Pancreas (tissue), 10 donors: ENCODE data around the gene COX7A1. TPM values are rescaled to one million over a fixed set of nuclear protein-coding genes. Genes with fewer than 3 reads are reported as not detected.

ENCODE experiments used
- ATAC-seq, 4 donors: fragments of 200-7000 bp; cut with Tn5 transposase; one replicate each; pipeline versions ENCODE4 v1.8.0 to v1.9.1; 2020; ENCODE audit warnings: mild to moderate bottlenecking in 4 of 4, moderate library complexity in 4 of 4
- DNase-seq, 6 donors: peaks; one replicate each; pipeline ENCODE4 v3.0.0-alpha.2; 2020
- FAIRE-seq: peaks from 2 replicates; lab custom pipeline; 2012; peaks lifted over from hg19 to GRCh38; lab: Jason Lieb, UNC
- H3K27ac ChIP-seq, 4 donors: fragments of 200-600 bp; sonication (generic); 1 replicate in 3 of 4; 2 replicates in 1 of 4; pipeline versions ENCODE4 v1.5.0 to v1.8.0; 2020
- H3K27me3 ChIP-seq, 4 donors: fragments of 200-600 bp; one replicate each; pipeline ENCODE4 v1.8.0; 2021
- H3K36me3 ChIP-seq, 3 donors: fragments of 200-600 bp; sonication (generic) in 1 of 3; one replicate each; pipeline versions ENCODE4 v1.5.0 to v1.8.0; 2020 to 2021
- H3K4me1 ChIP-seq, 3 donors: fragments of 200-600 bp; one replicate each; pipeline ENCODE4 v1.8.0; 2021
- H3K4me3 ChIP-seq, 4 donors: fragments of 200-600 bp; sonication (generic) in 2 of 4; one replicate each; pipeline versions ENCODE4 v1.5.0 to v1.8.0; 2020 to 2021
- H3K9me3 ChIP-seq, 4 donors: fragments of 200-600 bp; one replicate each; pipeline ENCODE4 v1.8.0; 2021
- WGBS, 2 donors: extraction: QIAGEN DNeasy Blood & Tissue Kit; methylation state at CpG; one replicate each; pipeline ENCODE4 v1.1.7; 2013; 5-methylcytosine and 5-hydroxymethylcytosine counted together
- intact Hi-C, 3 donors: fragments of 100-400 bp; cut with DNase I; formaldehyde crosslinking; loops; one replicate each; pipeline versions ENCODE4 v1.11.1 to v1.14.2; 2022
- polyA plus RNA-seq, 2 donors: library from polyadenylated mRNA; stranded (reverse); fragments of 200-250 nt; gene quantifications; one replicate each; pipeline ENCODE4 v1.2.3, GENCODE V29; 2013
- total RNA-seq, 6 donors: library from RNA; stranded (reverse); fragmentation: NEBNext Ultra II Directional in 4 of 6; extraction: Animal tissue kit (Norgen Biotek cat#: 25700) in 4 of 6; gene quantifications; one replicate each; pipeline versions ENCODE4 v1.2.1 to v1.2.4, GENCODE V29; 2021 to 2023
- TF ChIP-seq, protein P1 (sequence below), 4 donors: fragments of 200-600 bp; sonication (generic) in 3 of 4; IDR thresholded peaks; one replicate each; pipeline versions ENCODE4 v1.5.0 to v1.8.0; 2021; ENCODE audit warnings: antibody characterized with exemption in 4 of 4
- donor health status: healthy with polysubstance abuse.
- donor health status: DM: no; HTN: no; CAD: no; lungs with moderate emphysema.
- donor health status: DM: no; HTN: no; CAD: no.
- donor health status: control.
- donor health status: control.
- donor health status: Bipolar disorder and iron deficiency.
- donor health status: DM: yes; HTN: yes; CAD: no.
- donor health status: DM: no; HTN: no; CAD: no.
- donor health status: DM: no; HTN: no; CAD: no.
- donor health status: DM: yes; HTN: yes; CAD: no.

Gene COX7A1
- total and polyA plus RNA-seq, 8 donors = 4.1 to 31.0 (median 15.1) TPM

DNA sequence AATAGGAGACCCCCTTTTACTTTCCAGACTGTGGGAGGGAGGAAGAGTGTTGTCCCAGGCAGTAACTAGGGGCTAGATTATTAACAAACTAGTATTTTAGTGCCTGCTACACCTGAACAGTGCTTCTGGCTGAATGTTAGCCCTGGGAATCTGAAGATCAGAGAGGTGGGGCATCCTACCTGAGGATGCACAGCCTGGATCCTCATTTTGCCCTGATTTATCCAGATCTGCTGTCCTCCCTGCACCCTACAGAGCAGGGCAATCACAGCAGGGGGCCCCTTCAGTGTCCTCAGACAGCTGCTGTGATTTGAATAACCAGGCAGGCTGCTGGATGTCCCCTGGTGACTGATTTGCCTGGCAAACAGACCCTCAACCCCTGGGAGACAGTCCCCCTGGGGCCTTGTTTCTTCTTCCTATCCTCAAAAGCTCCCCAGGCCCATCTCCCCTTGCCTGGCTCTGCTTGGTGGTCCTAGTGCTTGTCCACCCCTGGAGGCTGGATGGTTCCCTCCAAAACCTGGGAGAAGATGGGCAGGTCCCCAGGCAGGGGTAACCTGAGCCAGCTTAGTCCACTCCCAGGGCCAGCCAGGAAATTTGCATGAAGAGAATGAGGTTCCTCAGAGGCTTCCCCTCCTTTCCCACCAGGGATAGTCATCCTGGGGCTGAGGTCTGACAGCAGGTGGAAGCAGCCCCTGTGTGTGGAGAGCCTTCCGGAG lies 41.6 kb downstream of the COX7A1 start, which contains the start of gene OVOL3:
OVOL3 (plus strand) TSS at position 657 of the 713 bp plus-strand sequence. CDS start 60 bp downstream, outside the sequence.
- no peaks in the 10 kb centered on the region for H3K27me3 ChIP-seq
- 53 to 100% methylated on average over 1 of the region's 1 CpG for WGBS, 2 donors
- FAIRE-seq (no peak), DNase-seq (no peak), ATAC-seq (no peak)
- H3K9me3 ChIP-seq = no peaks in the 10 kb centered on the region
- no peak within 1 kb of the TSS for H3K27ac ChIP-seq
- no peak within 1 kb of the TSS for H3K4me3 ChIP-seq
- intact Hi-C loops = no loop called here
- TF ChIP-seq, protein P1, sequence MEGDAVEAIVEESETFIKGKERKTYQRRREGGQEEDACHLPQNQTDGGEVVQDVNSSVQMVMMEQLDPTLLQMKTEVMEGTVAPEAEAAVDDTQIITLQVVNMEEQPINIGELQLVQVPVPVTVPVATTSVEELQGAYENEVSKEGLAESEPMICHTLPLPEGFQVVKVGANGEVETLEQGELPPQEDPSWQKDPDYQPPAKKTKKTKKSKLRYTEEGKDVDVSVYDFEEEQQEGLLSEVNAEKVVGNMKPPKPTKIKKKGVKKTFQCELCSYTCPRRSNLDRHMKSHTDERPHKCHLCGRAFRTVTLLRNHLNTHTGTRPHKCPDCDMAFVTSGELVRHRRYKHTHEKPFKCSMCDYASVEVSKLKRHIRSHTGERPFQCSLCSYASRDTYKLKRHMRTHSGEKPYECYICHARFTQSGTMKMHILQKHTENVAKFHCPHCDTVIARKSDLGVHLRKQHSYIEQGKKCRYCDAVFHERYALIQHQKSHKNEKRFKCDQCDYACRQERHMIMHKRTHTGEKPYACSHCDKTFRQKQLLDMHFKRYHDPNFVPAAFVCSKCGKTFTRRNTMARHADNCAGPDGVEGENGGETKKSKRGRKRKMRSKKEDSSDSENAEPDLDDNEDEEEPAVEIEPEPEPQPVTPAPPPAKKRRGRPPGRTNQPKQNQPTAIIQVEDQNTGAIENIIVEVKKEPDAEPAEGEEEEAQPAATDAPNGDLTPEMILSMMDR (IDR thresholded peaks at IDR 0.05) = no peak
- peaks cover 0 to 5% (median 0%) of the 10 kb centered on the region in 3 donors for H3K4me1 ChIP-seq
- no peaks in the 10 kb centered on the region for H3K36me3 ChIP-seq

GRCh38 chr19:36108684-36109083 lies 43.6 kb downstream of the COX7A1 start:
- no peak overlapping the region for H3K4me3 ChIP-seq
- 92 to 94% methylated on average over 3 of the region's 3 CpGs for WGBS, 2 donors
- no peaks in the 10 kb centered on the region for H3K9me3 ChIP-seq
- no peaks in the 10 kb centered on the region for H3K27me3 ChIP-seq
- intact Hi-C loops = no loop called here
- ATAC-seq (no peak), DNase-seq (no peak), FAIRE-seq (no peak)
- H3K4me1 ChIP-seq = peaks cover 0 to 3% (median 0%) of the 10 kb centered on the region in 3 donors
- TF ChIP-seq, protein P1 (IDR thresholded peaks at IDR 0.05) = no peak
- H3K36me3 ChIP-seq = no peaks in the 10 kb centered on the region
- no peak overlapping the region for H3K27ac ChIP-seq

DNA sequence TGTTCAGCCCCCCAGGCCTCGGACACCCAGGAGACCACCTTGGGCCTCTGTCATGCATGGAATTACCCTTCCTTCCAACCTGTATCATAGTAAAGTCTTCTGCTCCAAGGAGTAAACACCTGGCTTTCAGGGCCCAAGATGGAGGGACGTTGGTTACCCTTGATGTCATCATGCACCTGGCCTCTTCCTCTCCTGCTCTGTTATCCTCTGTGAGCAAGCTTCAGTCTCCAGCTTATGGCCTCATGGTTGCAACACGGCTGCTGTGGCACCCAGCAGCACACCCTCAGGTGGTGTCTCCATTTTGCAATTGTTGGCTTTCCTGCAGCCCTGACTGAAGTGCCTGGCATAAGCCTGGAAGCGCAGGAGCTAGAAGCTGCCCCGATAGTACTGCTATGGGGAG lies 45.3 kb downstream of the COX7A1 start:
- DNase-seq = no peak
- no peaks in the 10 kb centered on the region for H3K4me1 ChIP-seq
- intact Hi-C loops = no loop called here
- 92 to 98% methylated on average over 5 of the region's 5 CpGs for WGBS, 2 donors
- H3K27ac ChIP-seq = no peak overlapping the region
- FAIRE-seq = no peak
- TF ChIP-seq, protein P1 (IDR thresholded peaks at IDR 0.05) = no peak
- no peak for ATAC-seq
- H3K4me3 ChIP-seq = no peak overlapping the region
- H3K27me3 ChIP-seq = no peaks in the 10 kb centered on the region
- no peaks in the 10 kb centered on the region for H3K9me3 ChIP-seq
- no peaks in the 10 kb centered on the region for H3K36me3 ChIP-seq

GRCh38 chr19:36106441-36106840 lies 45.8 kb downstream of the COX7A1 start:
- no peaks in the 10 kb centered on the region for H3K9me3 ChIP-seq
- H3K4me1 ChIP-seq = no peaks in the 10 kb centered on the region
- intact Hi-C loops = no loop called here
- TF ChIP-seq, protein P1 (IDR thresholded peaks at IDR 0.05) = no peak
- no peaks in the 10 kb centered on the region for H3K36me3 ChIP-seq
- 93 to 94% methylated on average over 6 of the region's 6 CpGs for WGBS, 2 donors
- FAIRE-seq = no peak
- no peak for ATAC-seq
- no peak overlapping the region for H3K27ac ChIP-seq
- DNase-seq = no peak
- no peak overlapping the region for H3K4me3 ChIP-seq
- no peaks in the 10 kb centered on the region for H3K27me3 ChIP-seq
